SK-N-SH (cell line): Measurements from ENCODE around the gene CDKL5. TPM values are rescaled to one million over a fixed set of nuclear protein-coding genes. Genes with fewer than 3 reads are reported as not detected.

Source experiments
- CTCF ChIA-PET: fragments of 300-600, 350-600 bp; formaldehyde crosslinking; extraction: SDS; loops from one replicate; lab custom pipeline; 2021; lab: Yijun Ruan, JAX
- POLR2A ChIA-PET: fragments of 350-600 bp; sonication (Branson Sonifier 250); formaldehyde crosslinking; extraction: SDS; loops from one replicate; lab custom pipeline; 2020; ENCODE audit warnings: antibody characterized with exemption, inconsistent platforms; lab: Yijun Ruan, JAX
- DNase-seq: peaks from one replicate; pipeline ENCODE4 v3.0.0; 2012
- H2AFZ ChIP-seq: fragments of 200-600 bp; sonication (generic); 2 replicates; pipeline ENCODE4 v1.8.1; 2016; ENCODE audit warnings: antibody characterized with exemption, mild to moderate bottlenecking, low read depth
- H3F3A ChIP-seq: fragments of 200-600 bp; sonication (generic); replicated peaks from 2 replicates; pipeline ENCODE3; 2016; ENCODE audit warnings: antibody characterized with exemption, mild to moderate bottlenecking; ENCODE audit not compliant: insufficient read depth
- H3K27ac ChIP-seq, 2 experiments: fragments of 200-500 bp in 1 of 2; fragments of 200-600 bp in 1 of 2; sonication (Bioruptor generic) in 1 of 2; sonication (generic), shearing (Covaris generic) in 1 of 2; 2 replicates each; pipeline versions ENCODE4 v1.5.1 to v1.6.1; 2014 to 2016; ENCODE audit warnings: low read depth in 2 of 2, inconsistent platforms in 1 of 2, low read length in 1 of 2, mild to moderate bottlenecking in 1 of 2, mixed read lengths in 1 of 2
- H3K27me3 ChIP-seq: fragments of 200-600 bp; sonication (generic), shearing (Covaris generic); 2 replicates; pipeline ENCODE4 v1.6.1; 2016; ENCODE audit warnings: mixed run types; ENCODE audit not compliant: insufficient read depth
- H3K36me3 ChIP-seq, 2 experiments: fragments of 200-500 bp in 1 of 2; fragments of 200-600 bp in 1 of 2; sonication (Bioruptor generic) in 1 of 2; sonication (generic) in 1 of 2; replicated peaks in 1 of 2; 2 replicates each; pipeline versions ENCODE3 to v1.5.1; 2014 to 2016; ENCODE audit warnings: low read length in 1 of 2, mild to moderate bottlenecking in 1 of 2; ENCODE audit not compliant: insufficient read depth in 2 of 2, control insufficient read depth in 1 of 2
- H3K4me1 ChIP-seq, 2 experiments: fragments of 200-500 bp in 1 of 2; fragments of 200-600 bp in 1 of 2; sonication (Bioruptor generic) in 1 of 2; sonication (generic), shearing (Covaris generic) in 1 of 2; 2 replicates each; pipeline versions ENCODE4 v1.5.1 to v1.6.1; 2014 to 2016; ENCODE audit warnings: low read depth in 1 of 2, low read length in 1 of 2, mixed run types in 1 of 2; ENCODE audit not compliant: insufficient read depth in 2 of 2, control insufficient read depth in 1 of 2
- H3K4me2 ChIP-seq: fragments of 200-600 bp; sonication (generic), shearing (Covaris generic); 2 replicates; pipeline ENCODE4 v1.6.1; 2017; ENCODE audit warnings: mixed run types
- H3K4me3 ChIP-seq, 2 experiments: fragments of 200-500 bp in 1 of 2; fragments of 200-600 bp in 1 of 2; sonication (Bioruptor generic) in 1 of 2; sonication (generic), shearing (Covaris generic) in 1 of 2; 2 replicates each; pipeline versions ENCODE4 v1.5.1 to v1.8.1; 2014 to 2016; ENCODE audit warnings: low read depth in 2 of 2, inconsistent platforms in 1 of 2, low read length in 1 of 2, mild to moderate bottlenecking in 1 of 2, mixed read lengths in 1 of 2, moderate library complexity in 1 of 2
- H3K79me2 ChIP-seq: fragments of 200-600 bp; sonication (generic); 2 replicates; pipeline ENCODE4 v1.8.1; 2017; ENCODE audit warnings: mild to moderate bottlenecking; ENCODE audit not compliant: insufficient read depth
- H3K9ac ChIP-seq: fragments of 200-600 bp; sonication (generic); 2 replicates; pipeline ENCODE4 v1.6.1; 2017; ENCODE audit warnings: mixed run types
- H3K9me2 ChIP-seq: fragments of 200-600 bp; sonication (generic); 2 replicates; pipeline ENCODE4 v1.6.1; 2017; ENCODE audit warnings: mixed run types
- H3K9me3 ChIP-seq: fragments of 200-600 bp; sonication (generic); 2 replicates; pipeline ENCODE4 v1.6.1; 2017; ENCODE audit warnings: mixed run types, mild to moderate bottlenecking, moderate library complexity
- H4K20me1 ChIP-seq: fragments of 200-600 bp; sonication (generic); 2 replicates; pipeline ENCODE4 v1.6.1; 2017; ENCODE audit warnings: mild to moderate bottlenecking, mixed run types; ENCODE audit not compliant: insufficient read depth
- EP300 ChIP-seq, 2 experiments: IDR thresholded peaks; 2 replicates each; pipeline versions ENCODE4 v1.4.0 to v1.6.1; 2012; ENCODE audit warnings: borderline replicate concordance in 1 of 2, low read depth in 1 of 2, low read length in 1 of 2
- FOXJ3 ChIP-seq: sonication (generic); formaldehyde crosslinking; IDR thresholded peaks from 2 replicates; pipeline ENCODE4 v1.5.1; 2020; ENCODE audit warnings: mild to moderate bottlenecking, missing genetic modification reagents
- FOXM1 ChIP-seq: IDR thresholded peaks from 2 replicates; pipeline ENCODE4 v1.4.0; 2012; ENCODE audit warnings: low read depth, mild to moderate bottlenecking
- GABPA ChIP-seq: IDR thresholded peaks from 2 replicates; pipeline ENCODE4 v1.4.0; 2012; ENCODE audit warnings: low read depth, mild to moderate bottlenecking
- JUND ChIP-seq: IDR thresholded peaks from 2 replicates; pipeline ENCODE4 v1.4.0; 2012
- MXI1 ChIP-seq: IDR thresholded peaks from 2 replicates; pipeline ENCODE4 v1.6.1; 2012; ENCODE audit warnings: mild to moderate bottlenecking, low read depth, low read length, improper control_type of control experiment
- NFIC ChIP-seq: IDR thresholded peaks from 2 replicates; pipeline ENCODE4 v1.4.0; 2012; ENCODE audit warnings: borderline replicate concordance
- POLR2AphosphoS5 ChIP-seq: IDR thresholded peaks from 2 replicates; pipeline ENCODE4 v1.6.1; 2012; ENCODE audit warnings: low read depth, low read length
- RAD21 ChIP-seq: IDR thresholded peaks from 2 replicates; pipeline ENCODE4 v1.6.1; 2012; ENCODE audit warnings: mild to moderate bottlenecking, low read length
- RFX5 ChIP-seq: IDR thresholded peaks from 2 replicates; pipeline ENCODE4 v1.6.1; 2012; ENCODE audit warnings: mild to moderate bottlenecking, improper control_type of control experiment, low read length
- RXRA ChIP-seq: IDR thresholded peaks from 2 replicates; pipeline ENCODE4 v1.4.0; 2012; ENCODE audit warnings: low read depth, mild to moderate bottlenecking, borderline replicate concordance
- SMC3 ChIP-seq: IDR thresholded peaks from 2 replicates; pipeline ENCODE4 v1.6.1; 2012; ENCODE audit warnings: low read depth, low read length, improper control_type of control experiment
- TAF1 ChIP-seq: IDR thresholded peaks from 2 replicates; pipeline ENCODE4 v1.6.1; 2012; ENCODE audit warnings: low read depth, mild to moderate bottlenecking, low read length, moderate library complexity, borderline replicate concordance
- TCF12 ChIP-seq: IDR thresholded peaks from 2 replicates; pipeline ENCODE4 v1.4.0; 2012
- USF1 ChIP-seq: IDR thresholded peaks from 2 replicates; pipeline ENCODE4 v1.4.0; 2012; ENCODE audit warnings: low read depth, borderline replicate concordance
- USF2 ChIP-seq: fragments of 150-350 bp; IDR thresholded peaks from 2 replicates; pipeline ENCODE4 v1.6.1; 2017; ENCODE audit warnings: antibody characterized with exemption, low read length, low read depth, borderline replicate concordance
- WGBS: methylation state at CpG from one replicate; pipeline ENCODE4 v1.1.6; 2017; ENCODE audit warnings: low lambda C conversion rate; 5-methylcytosine and 5-hydroxymethylcytosine counted together
- polyA plus RNA-seq, 3 experiments: library from polyadenylated mRNA; depleted of rRNA; stranded (reverse); fragments of >200 nt; gene quantifications; 2 replicates each; pipeline ENCODE4 v1.2.3, GENCODE V29; 2012
- TF ChIP-seq, protein P1 (sequence below): IDR thresholded peaks from 2 replicates; pipeline ENCODE4 v1.4.0; 2012; ENCODE audit warnings: low read depth
- TF ChIP-seq, protein P2 (sequence below): fragments of 200-600 bp; sonication (generic); IDR thresholded peaks from 2 replicates; pipeline ENCODE4 v1.6.1; 2017; ENCODE audit warnings: antibody characterized with exemption, mild to moderate bottlenecking, moderate library complexity

The CDKL5 gene
- polyA plus RNA-seq, 1 of the 3 experiments (the other 2 are of a cell fraction) = 1.3 TPM

- H3K9me3 ChIP-seq = no peaks in the 10 kb centered on the region
- H3K27me3 ChIP-seq = no peaks in the 10 kb centered on the region
- DNase-seq = no peak
- no peaks in the 10 kb centered on the region; the same call in 1 of the 2 replicates for H3K9me2 ChIP-seq
- ChIA-PET CTCF (no interaction called here), POLR2A (no interaction called here)
- H3K9ac ChIP-seq = no peak overlapping the region
- no peaks in the 10 kb centered on the region for H3F3A ChIP-seq
- H2AFZ ChIP-seq = no peak overlapping the region
- H3K4me3 ChIP-seq = no peak overlapping the region
- H4K20me1 ChIP-seq = no peaks in the 10 kb centered on the region
- H3K79me2 ChIP-seq = no peaks in the 10 kb centered on the region
- no peak for TF ChIP-seq SMC3
- TF ChIP-seq, protein P1, sequence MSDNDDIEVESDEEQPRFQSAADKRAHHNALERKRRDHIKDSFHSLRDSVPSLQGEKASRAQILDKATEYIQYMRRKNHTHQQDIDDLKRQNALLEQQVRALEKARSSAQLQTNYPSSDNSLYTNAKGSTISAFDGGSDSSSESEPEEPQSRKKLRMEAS = no peak
- no peak for TF ChIP-seq NFIC
- TF ChIP-seq RXRA = no peak
- no peak for TF ChIP-seq USF2
- TF ChIP-seq FOXM1 = no peak
- TF ChIP-seq EP300 (IDR thresholded peaks at IDR 0.05; ENCODE audit: borderline replicate concordance in 1 of 2, low read depth in 1 of 2, low read length in 1 of 2) = no peak
- no peak for TF ChIP-seq FOXJ3 (CRISPR knock-in tag)
- TF ChIP-seq GABPA = no peak
- TF ChIP-seq MXI1 = no peak
- no peak for TF ChIP-seq JUND
- no peak for TF ChIP-seq POLR2AphosphoS5
- TF ChIP-seq TAF1 = no peak
- TF ChIP-seq TCF12 = no peak
- no peak for TF ChIP-seq USF1
- TF ChIP-seq, protein P2, sequence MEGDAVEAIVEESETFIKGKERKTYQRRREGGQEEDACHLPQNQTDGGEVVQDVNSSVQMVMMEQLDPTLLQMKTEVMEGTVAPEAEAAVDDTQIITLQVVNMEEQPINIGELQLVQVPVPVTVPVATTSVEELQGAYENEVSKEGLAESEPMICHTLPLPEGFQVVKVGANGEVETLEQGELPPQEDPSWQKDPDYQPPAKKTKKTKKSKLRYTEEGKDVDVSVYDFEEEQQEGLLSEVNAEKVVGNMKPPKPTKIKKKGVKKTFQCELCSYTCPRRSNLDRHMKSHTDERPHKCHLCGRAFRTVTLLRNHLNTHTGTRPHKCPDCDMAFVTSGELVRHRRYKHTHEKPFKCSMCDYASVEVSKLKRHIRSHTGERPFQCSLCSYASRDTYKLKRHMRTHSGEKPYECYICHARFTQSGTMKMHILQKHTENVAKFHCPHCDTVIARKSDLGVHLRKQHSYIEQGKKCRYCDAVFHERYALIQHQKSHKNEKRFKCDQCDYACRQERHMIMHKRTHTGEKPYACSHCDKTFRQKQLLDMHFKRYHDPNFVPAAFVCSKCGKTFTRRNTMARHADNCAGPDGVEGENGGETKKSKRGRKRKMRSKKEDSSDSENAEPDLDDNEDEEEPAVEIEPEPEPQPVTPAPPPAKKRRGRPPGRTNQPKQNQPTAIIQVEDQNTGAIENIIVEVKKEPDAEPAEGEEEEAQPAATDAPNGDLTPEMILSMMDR = no peak
- no peak for TF ChIP-seq RAD21
- no peak for TF ChIP-seq RFX5
- peaks cover 0 to 2% of the 10 kb centered on the region in 2 experiments; a peak in 1 of 4 replicates for H3K4me1 ChIP-seq
- no peak overlapping the region for H3K27ac ChIP-seq
- peaks cover 0 to 24% of the 10 kb centered on the region in 2 experiments for H3K36me3 ChIP-seq
- WGBS = 49% methylated on average over 2 of the region's 2 CpGs
- no peak overlapping the region for H3K4me2 ChIP-seq
Measured at GRCh38 chrX:18624599-18624998, 199.2 kb downstream of the CDKL5 start.
